Ureter (tissue), 1 donor: ENCODE data around the gene ZCCHC17. TPM values are rescaled to one million over a fixed set of nuclear protein-coding genes. Genes with fewer than 3 reads are reported as not detected.
"Not testable (repeated sequence)": the region's sequence is repeated elsewhere in the genome, so short reads cannot be mapped to it uniquely, and the experiment has no call there.

Experiments
- DNase-seq: peaks from one replicate; pipeline ENCODE4 v3.0.0-alpha.2; 2020; ENCODE audit warnings: low spot score
- total RNA-seq: library from RNA; stranded (reverse); gene quantifications from one replicate; pipeline ENCODE4 v1.2.4, GENCODE V29; 2023
- donor health status: DM: yes; HTN: yes; CAD: no.

The ZCCHC17 gene
- 22.0 TPM for total RNA-seq

- peak; percentile 97 for DNase-seq
Observed at GRCh38 chr1:31296486-31297276, at the start of gene ZCCHC17, which contains the start of gene SNRNP40. Gene ZCCHC17, plus strand, starts transcription at chr1:31297032. Its CDS starts 13,067 bp downstream, at chr1:31310099. Gene SNRNP40, minus strand, starts transcription at chr1:31296788. Its CDS starts 37 bp downstream, at chr1:31296751.

GRCh38 chr1:31248276-31248675 is 48.6 kb upstream of the ZCCHC17 start:
- DNase-seq, result no peak

GRCh38 chr1:31249854-31250253 is 47.0 kb upstream of the ZCCHC17 start:
- no peak for DNase-seq

- DNase-seq, result no peak
Observed at GRCh38 chr1:31257213-31257612, 39.6 kb upstream of the ZCCHC17 start.

GRCh38 chr1:31258581-31258980 is 38.3 kb upstream of the ZCCHC17 start:
- DNase-seq, result no peak

GRCh38 chr1:31259746-31260145 is 37.1 kb upstream of the ZCCHC17 start:
- no peak for DNase-seq

- DNase-seq, result no peak
Observed at GRCh38 chr1:31261916-31262315, 34.9 kb upstream of the ZCCHC17 start.

- not testable (repeated sequence) for DNase-seq
Observed at GRCh38 chr1:31262393-31262792, 34.4 kb upstream of the ZCCHC17 start.

GRCh38 chr1:31263408-31263807 is 33.4 kb upstream of the ZCCHC17 start:
- no peak for DNase-seq

- DNase-seq, result no peak
Observed at GRCh38 chr1:31264790-31265386, 31.9 kb upstream of the ZCCHC17 start.

GRCh38 chr1:31266547-31266946 is 30.3 kb upstream of the ZCCHC17 start:
- DNase-seq, result no peak

- no peak for DNase-seq
Observed at GRCh38 chr1:31272369-31272768, 24.5 kb upstream of the ZCCHC17 start.

- no peak for DNase-seq
Observed at GRCh38 chr1:31273619-31274018, 23.2 kb upstream of the ZCCHC17 start.

- not testable (repeated sequence) for DNase-seq
Observed at GRCh38 chr1:31282426-31282825, 14.4 kb upstream of the ZCCHC17 start.

GRCh38 chr1:31287791-31288190 is 9.0 kb upstream of the ZCCHC17 start:
- not testable (repeated sequence) for DNase-seq

GRCh38 chr1:31289021-31289420 is 7.8 kb upstream of the ZCCHC17 start:
- no peak for DNase-seq

GRCh38 chr1:31295874-31296485 is 852 bp upstream of the ZCCHC17 start:
- DNase-seq, result no peak

- no peak for DNase-seq
Observed at GRCh38 chr1:31297277-31298247, 730 bp downstream of the ZCCHC17 start.

GRCh38 chr1:31299365-31299764 is 2.5 kb downstream of the ZCCHC17 start:
- DNase-seq, result no peak

- no peak for DNase-seq
Observed at GRCh38 chr1:31300193-31300592, 3.4 kb downstream of the ZCCHC17 start.

GRCh38 chr1:31302709-31303441 is 6.0 kb downstream of the ZCCHC17 start:
- DNase-seq, result no peak
